ENCODE measurements around the gene AQP4.

GRCh38 chr18:26827581-26827980 is 37.9 kb downstream of the AQP4 start:
- TF ChIP-seq CTCF (IDR thresholded peaks at IDR 0.05) (no peak), POLR2A (IDR thresholded peaks at IDR 0.05) (no peak), EP300 (IDR thresholded peaks at IDR 0.05) (no peak)

Data from suprapubic skin (tissue), 3 donors.